OCI-LY7 (cell line): ENCODE data around the gene TAGLN. TPM values are rescaled to one million over a fixed set of nuclear protein-coding genes. Genes with fewer than 3 reads are reported as not detected.

Source experiments
- BruUV-seq: library from RNA; stranded (reverse); fragments of 400-500 nt; replicated peaks from 2 replicates; lab custom pipeline; 2021; lab: Mats Ljungman, UMichigan
- CTCF ChIA-PET: fragments of 300-600 bp; sonication (Branson Sonifier 250); formaldehyde crosslinking; loops from one replicate; lab custom pipeline; 2022; ENCODE audit warnings: antibody characterized with exemption; ENCODE audit not compliant: unreplicated experiment; lab: Charles Lee
- POLR2A ChIA-PET: fragments of 300-600 bp; sonication (Branson Sonifier 250); formaldehyde crosslinking; loops from one replicate; lab custom pipeline; 2022; ENCODE audit warnings: antibody characterized with exemption; lab: Charles Lee
- DNase-seq: peaks from one replicate; pipeline ENCODE4 v3.0.0-alpha.2; 2015; ENCODE audit warnings: low spot score
- H2AFZ ChIP-seq: fragments of 200-600 bp; sonication (generic), shearing (Covaris generic); 2 replicates; pipeline ENCODE4 v1.6.1; 2014; ENCODE audit warnings: mild to moderate bottlenecking, antibody characterized with exemption, low read length, moderate library complexity
- H3K27ac ChIP-seq: fragments of 200-600 bp; sonication (generic); 2 replicates; pipeline ENCODE4 v1.5.1; 2014; ENCODE audit warnings: mixed run types, low read depth, mild to moderate bottlenecking, moderate library complexity, low read length, inconsistent platforms; ENCODE audit not compliant: poor library complexity, severe bottlenecking
- H3K36me3 ChIP-seq: fragments of 200-600 bp; sonication (generic); 2 replicates; pipeline ENCODE4 v1.6.1; 2014; ENCODE audit warnings: mild to moderate bottlenecking, antibody characterized with exemption, low read length, moderate library complexity, mixed read lengths; ENCODE audit not compliant: insufficient read depth
- H3K4me1 ChIP-seq: fragments of 200-600 bp; sonication (generic); 2 replicates; pipeline ENCODE4 v1.5.1; 2014; ENCODE audit warnings: mild to moderate bottlenecking, low read length; ENCODE audit not compliant: insufficient read depth, poor library complexity, severe bottlenecking
- H3K4me2 ChIP-seq: fragments of 200-600 bp; sonication (generic); 2 replicates; pipeline ENCODE4 v1.6.1; 2014; ENCODE audit warnings: mild to moderate bottlenecking, low read length
- H3K4me3 ChIP-seq: fragments of 200-600 bp; sonication (generic); 2 replicates; pipeline ENCODE4 v1.5.1; 2014; ENCODE audit warnings: mild to moderate bottlenecking, low read depth, low read length; ENCODE audit not compliant: poor library complexity, severe bottlenecking
- H3K79me2 ChIP-seq: fragments of 200-600 bp; sonication (generic); 2 replicates; pipeline ENCODE4 v1.6.1; 2016; ENCODE audit warnings: low read depth, mild to moderate bottlenecking, low read length, moderate library complexity, mixed read lengths; ENCODE audit not compliant: insufficient read depth
- H3K9me2 ChIP-seq: fragments of 200-600 bp; sonication (generic); 2 replicates; pipeline ENCODE4 v1.6.1; 2016; ENCODE audit warnings: mild to moderate bottlenecking, low read length, mixed read lengths; ENCODE audit not compliant: insufficient read depth
- H3K9me3 ChIP-seq: fragments of 200-600 bp; sonication (generic); 2 replicates; pipeline ENCODE4 v1.6.1; 2014; ENCODE audit warnings: mild to moderate bottlenecking, mixed run types, low read length, mixed read lengths
- H4K20me1 ChIP-seq: fragments of 200-600 bp; sonication (generic); 2 replicates; pipeline ENCODE4 v1.6.1; 2014; ENCODE audit warnings: mild to moderate bottlenecking, antibody characterized with exemption, low read length, moderate library complexity, mixed read lengths; ENCODE audit not compliant: insufficient read depth
- EZH2phosphoT487 ChIP-seq: fragments of 200-600 bp; sonication (generic); IDR thresholded peaks from 2 replicates; pipeline ENCODE4 v1.6.1; 2018; ENCODE audit warnings: low read depth, borderline replicate concordance, mild to moderate bottlenecking, mixed run types, antibody characterized with exemption, low read length, moderate library complexity, mixed read lengths
- intact Hi-C: fragments of 100-400 bp; cut with micrococcal nuclease; formaldehyde crosslinking; loops from one replicate; pipeline ENCODE4 v1.10.0; 2022; ENCODE audit not compliant: unreplicated experiment
- total RNA-seq, 2 experiments: library from RNA; depleted of rRNA in 1 of 2; stranded (reverse); fragments of >200 nt in 1 of 2; shearing (Covaris generic) in 1 of 2; gene quantifications; 2 replicates each; pipeline ENCODE4 v1.2.3, GENCODE V29; 2014 to 2022
- TF ChIP-seq, protein P1 (sequence below): fragments of 200-600 bp; sonication (generic); conservative IDR thresholded peaks from 2 replicates; pipeline ENCODE4 v1.5.1; 2014; ENCODE audit warnings: mild to moderate bottlenecking, antibody characterized with exemption, low read length, moderate library complexity, mixed read lengths

Gene TAGLN
- total RNA-seq, 2 experiments from 2014 or later = 5.4 to 7.4 TPM

DNA sequence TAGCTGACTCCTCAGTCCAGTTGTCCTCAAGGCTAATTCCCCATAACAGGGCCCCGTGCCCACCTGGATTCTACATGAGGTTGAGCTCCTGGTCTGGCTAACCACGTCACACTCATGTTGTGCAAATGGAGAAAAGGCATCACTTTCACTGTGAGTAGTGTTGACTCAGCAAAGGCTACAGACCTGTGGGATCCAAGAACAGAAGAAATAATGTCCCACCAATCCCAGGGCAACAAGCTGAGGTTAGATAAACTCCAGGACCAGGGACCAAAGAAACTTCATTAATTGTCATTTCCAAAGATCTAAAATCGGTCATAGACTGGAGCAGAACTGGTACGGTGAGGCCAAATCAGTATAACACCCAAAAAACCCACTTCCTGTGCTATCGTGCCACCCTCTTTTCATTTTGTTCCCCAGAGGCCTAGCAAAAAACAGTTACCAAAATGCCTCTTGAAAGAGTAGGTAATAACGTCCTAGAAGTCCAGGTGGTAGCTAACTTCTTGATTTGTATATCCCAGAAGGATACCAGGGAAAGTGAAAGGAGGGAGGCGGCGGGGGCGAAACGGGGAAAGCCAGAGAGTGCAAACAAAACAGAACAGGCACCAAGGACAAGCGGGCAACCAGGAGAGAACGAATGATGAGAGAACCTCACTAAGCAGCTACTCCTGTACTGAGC lies 31.3 kb downstream of the TAGLN start:
- Histone ChIP-seq H2AFZ (peak overlapping the region; percentile 22; the same call in 1 of the 2 replicates), H3K4me1 (peaks cover 39% of the 10 kb centered on the region), H3K9me3 (no peaks in the 10 kb centered on the region), H3K4me3 (peak overlapping the region; percentile 99), H3K79me2 (peaks cover 37% of the 10 kb centered on the region), H3K36me3 (peaks cover 40% of the 10 kb centered on the region), H3K9me2 (no peaks in the 10 kb centered on the region), H3K27ac (peak overlapping the region; percentile 84), H4K20me1 (no peaks in the 10 kb centered on the region), H3K4me2 (peak overlapping the region; percentile 90)
- intact Hi-C loops = loop anchor here (5.0 kb wide), 3 partner anchors 88 to 458 kb away; partner anchors contain the start of genes BUD13, PAFAH1B2 and ZPR1
- BruUV-seq = no TSS peak
- ChIA-PET CTCF (interaction anchor here (0.6 to 1.0 kb wide), 3 partner anchors 51 to 403 kb away, joined by 3 to 5 read pairs (median 3); partner anchors contain the start of gene SIDT2), POLR2A (interaction anchor here (0.5 to 3.3 kb wide), 12 partner anchors 8 to 1204 kb away, joined by 3 to 30 read pairs (median 3); partner anchors contain the start of genes PAFAH1B2 and SIDT2)
- DNase-seq = peak; percentile 69
- no peak for TF ChIP-seq EZH2phosphoT487
- TF ChIP-seq, protein P1, sequence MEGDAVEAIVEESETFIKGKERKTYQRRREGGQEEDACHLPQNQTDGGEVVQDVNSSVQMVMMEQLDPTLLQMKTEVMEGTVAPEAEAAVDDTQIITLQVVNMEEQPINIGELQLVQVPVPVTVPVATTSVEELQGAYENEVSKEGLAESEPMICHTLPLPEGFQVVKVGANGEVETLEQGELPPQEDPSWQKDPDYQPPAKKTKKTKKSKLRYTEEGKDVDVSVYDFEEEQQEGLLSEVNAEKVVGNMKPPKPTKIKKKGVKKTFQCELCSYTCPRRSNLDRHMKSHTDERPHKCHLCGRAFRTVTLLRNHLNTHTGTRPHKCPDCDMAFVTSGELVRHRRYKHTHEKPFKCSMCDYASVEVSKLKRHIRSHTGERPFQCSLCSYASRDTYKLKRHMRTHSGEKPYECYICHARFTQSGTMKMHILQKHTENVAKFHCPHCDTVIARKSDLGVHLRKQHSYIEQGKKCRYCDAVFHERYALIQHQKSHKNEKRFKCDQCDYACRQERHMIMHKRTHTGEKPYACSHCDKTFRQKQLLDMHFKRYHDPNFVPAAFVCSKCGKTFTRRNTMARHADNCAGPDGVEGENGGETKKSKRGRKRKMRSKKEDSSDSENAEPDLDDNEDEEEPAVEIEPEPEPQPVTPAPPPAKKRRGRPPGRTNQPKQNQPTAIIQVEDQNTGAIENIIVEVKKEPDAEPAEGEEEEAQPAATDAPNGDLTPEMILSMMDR = no peak

DNA sequence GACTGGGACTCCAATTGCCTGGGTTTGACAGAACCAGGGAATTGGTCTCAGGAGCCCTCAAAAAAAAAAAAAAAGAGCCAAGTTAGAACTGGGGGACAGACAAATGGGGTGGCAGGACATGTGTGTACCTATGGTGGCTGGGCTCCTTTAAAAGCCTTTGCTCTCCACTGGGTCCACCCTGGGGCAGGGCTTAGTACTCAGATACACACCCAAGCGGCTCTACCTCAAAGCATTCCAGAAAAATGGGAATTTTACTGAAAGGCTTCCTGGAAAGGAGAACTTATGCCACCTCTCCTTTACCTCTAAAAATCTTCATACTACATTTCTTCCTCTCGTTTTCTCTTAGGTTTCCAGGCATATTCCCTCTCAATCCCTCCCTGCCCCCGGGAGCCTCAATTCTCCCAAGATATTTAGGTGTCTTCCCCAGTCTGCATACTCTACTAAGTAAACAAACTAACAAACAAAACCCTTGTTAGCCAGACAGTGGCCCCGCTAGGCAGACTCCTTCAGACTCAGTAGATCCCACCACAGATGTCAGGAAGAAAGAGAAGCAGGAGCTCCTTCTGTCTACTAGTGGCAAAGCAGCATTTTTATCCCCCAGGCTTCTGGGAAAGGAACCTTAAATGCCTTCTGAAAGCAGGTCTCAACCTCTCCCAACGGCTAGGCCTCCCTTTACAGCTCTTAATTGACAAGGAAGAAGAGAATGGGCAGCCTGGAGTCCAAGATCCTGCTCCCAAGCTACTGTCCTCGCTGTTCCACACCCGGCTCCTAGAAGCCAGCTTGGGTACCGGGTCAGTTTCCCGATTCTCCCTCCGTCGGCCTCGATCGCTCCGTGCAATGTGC lies 32.0 kb downstream of the TAGLN start:
- peak; percentile 16 for DNase-seq
- Histone ChIP-seq H3K4me1 (peaks cover 39% of the 10 kb centered on the region), H4K20me1 (no peaks in the 10 kb centered on the region), H3K9me3 (no peaks in the 10 kb centered on the region), H3K9me2 (no peaks in the 10 kb centered on the region), H3K27ac (peak overlapping the region; percentile 84), H3K36me3 (peaks cover 33% of the 10 kb centered on the region), H3K4me3 (peak overlapping the region; percentile 99), H3K4me2 (peak overlapping the region; percentile 90), H3K79me2 (peaks cover 37% of the 10 kb centered on the region), H2AFZ (peak overlapping the region; percentile 100)
- CTCF ChIA-PET = interaction anchor here (0.6 kb wide), 1 partner anchor 57 kb away, joined by 7 read pairs; no protein-coding TSS in a partner anchor
- TF ChIP-seq, protein P1 = no peak
- TF ChIP-seq EZH2phosphoT487 = no peak
- intact Hi-C loops = loop anchor here (5.0 kb wide), 3 partner anchors 89 to 459 kb away; partner anchors contain the start of genes BUD13, PAFAH1B2 and ZPR1
- POLR2A ChIA-PET = interaction anchor here (0.6 to 3.3 kb wide), 11 partner anchors 9 to 603 kb away, joined by 3 to 30 read pairs (median 3); partner anchors contain the start of genes PAFAH1B2, SIDT2 and ZPR1
- no TSS peak for BruUV-seq
